ENCODE data around the gene SIAE.

The SIAE gene

GRCh38 chr11:124673333-124674167 lies at the start of gene SIAE, which contains the start of gene SPA17:
SIAE (minus strand) TSS chr11:124673739; CDS start chr11:124673708, 31 bp downstream.
SPA17 (plus strand) TSS chr11:124673904; CDS start chr11:124675265, 1,361 bp downstream.
- DNase-seq (ENCODE audit: low read depth) = peak; percentile 95

DNA sequence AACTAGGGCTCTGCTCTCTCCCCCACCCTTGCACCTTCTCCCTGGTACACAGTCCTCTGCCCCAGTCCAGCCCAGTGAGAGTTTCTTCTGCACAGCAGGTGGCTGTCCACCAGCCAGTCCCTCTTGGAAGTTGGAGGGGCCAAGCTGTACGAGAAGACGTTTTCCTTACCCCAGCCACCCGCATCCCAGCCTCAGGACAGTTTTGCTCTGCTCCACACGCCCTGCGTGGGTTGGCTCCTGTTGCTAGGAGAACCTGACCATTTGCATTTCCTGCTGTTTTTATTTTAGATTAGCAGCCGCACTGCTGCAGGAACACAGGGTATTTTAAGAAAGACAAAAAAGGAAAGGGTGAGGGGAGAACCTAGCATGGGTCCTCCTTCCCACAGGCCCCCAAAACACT lies 48.6 kb upstream of the SIAE start:
- DNase-seq (ENCODE audit: low read depth) = no peak

- no peak for DNase-seq (ENCODE audit: low read depth)
These were observed 46.0 kb upstream of the SIAE start for GRCh38 chr11:124719534-124719933.

- no peak for DNase-seq (ENCODE audit: low read depth)
These were observed 45.3 kb upstream of the SIAE start for GRCh38 chr11:124718801-124719200.

- peak; percentile 28 for DNase-seq (ENCODE audit: low read depth)
These were observed 44.5 kb upstream of the SIAE start for GRCh38 chr11:124717786-124718651.

GRCh38 chr11:124717421-124717785 lies 43.9 kb upstream of the SIAE start:
- DNase-seq (ENCODE audit: low read depth) = no peak

DNA sequence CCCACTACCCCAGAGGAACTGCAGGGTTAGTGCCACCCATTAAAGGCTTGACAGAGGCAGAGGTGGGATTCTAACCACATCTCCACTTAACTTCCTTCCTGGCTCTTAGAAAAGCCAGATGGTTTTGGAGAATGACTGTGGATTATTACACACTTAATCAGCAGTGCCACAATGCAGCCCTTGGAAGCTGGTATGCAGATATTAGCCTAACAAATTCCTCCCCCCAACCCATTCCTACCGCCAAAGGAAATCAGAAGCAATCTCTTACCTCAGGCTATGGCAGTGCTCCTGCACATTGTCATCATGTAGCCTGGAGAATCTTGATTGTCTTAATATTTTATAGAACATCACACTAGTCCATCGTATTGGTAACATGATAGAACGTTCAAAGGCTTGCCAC lies 43.1 kb upstream of the SIAE start:
- DNase-seq (ENCODE audit: low read depth) = no peak

DNA sequence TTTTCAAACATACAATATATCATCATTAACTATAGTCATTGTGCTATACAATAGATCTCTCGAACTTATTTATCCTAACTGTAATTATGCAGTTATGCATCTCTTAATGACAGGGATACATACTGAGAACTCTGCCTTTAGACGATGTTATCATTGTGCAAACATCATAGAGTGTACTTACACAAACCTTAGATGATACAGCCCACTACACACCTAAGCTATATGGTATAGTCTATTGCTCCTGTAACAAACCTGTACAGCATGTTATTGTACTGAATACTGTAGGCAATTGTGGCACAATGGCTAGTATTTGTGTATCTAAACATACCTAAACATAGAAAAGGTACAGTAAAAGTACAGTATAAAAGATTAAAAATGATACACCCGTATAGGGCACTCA lies 38.9 kb upstream of the SIAE start:
- no peak for DNase-seq (ENCODE audit: low read depth)

- no peak for DNase-seq (ENCODE audit: low read depth)
These were observed 34.3 kb upstream of the SIAE start for GRCh38 chr11:124707829-124708228.

DNA sequence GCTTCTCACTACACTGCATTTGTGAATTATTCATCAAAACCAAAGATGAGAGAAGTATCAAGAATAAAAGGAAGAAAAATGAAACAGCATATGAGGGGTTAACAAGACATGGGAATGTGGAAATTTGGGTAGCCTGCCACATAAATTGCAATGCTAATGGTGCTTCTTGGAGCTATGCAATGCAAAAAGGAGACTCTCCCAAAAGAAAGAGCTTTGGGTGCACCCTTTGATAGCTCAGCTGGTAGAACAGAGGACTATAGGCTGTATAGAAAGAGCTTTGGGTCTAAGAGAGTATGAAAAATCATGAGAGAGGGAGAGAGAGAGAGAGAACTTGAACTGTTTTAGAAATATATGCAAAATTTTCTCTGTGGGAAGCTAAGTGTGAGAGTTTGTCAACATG lies 26.5 kb upstream of the SIAE start:
- DNase-seq (ENCODE audit: low read depth) = no peak

DNA sequence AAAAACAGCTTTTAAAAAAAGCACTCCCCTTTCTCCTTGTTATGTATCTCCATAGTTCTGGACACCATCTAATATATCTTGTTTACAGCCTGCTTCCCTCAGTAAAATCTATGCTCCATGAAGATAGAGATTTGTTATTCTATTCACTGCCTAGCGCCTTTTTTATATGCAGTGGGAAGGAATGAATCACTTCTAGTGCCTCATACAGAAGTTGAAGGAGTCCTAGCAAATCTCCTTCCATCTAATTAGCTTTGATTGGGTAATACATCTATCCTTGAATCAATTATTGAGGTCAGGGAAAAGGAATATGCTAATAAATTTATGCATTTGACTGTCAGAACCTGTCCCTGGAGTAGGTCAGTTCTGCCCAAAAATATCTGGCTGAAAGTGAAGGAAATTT lies 26.0 kb upstream of the SIAE start:
- no peak for DNase-seq (ENCODE audit: low read depth)

DNA sequence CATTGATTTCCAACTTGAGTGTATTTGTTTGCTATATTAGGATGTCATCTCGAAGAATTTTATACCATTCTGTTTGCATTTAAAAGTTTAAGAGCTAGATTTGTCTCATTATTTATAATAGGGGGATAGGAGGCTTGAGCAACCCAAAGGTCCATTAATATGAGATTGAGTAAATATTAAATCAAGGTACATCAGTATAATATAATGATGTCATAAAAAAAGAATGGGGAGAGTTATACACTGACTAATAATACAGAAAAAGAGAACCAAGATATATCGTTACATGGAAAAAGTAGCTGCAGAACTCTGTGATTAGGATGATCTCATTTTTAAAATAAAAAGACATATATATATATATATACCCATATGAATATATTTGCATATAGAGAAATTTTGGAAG lies 19.6 kb upstream of the SIAE start:
- DNase-seq (ENCODE audit: low read depth) = no peak

GRCh38 chr11:124682443-124682842 lies 8.9 kb upstream of the SIAE start:
- no peak for DNase-seq (ENCODE audit: low read depth)

DNA sequence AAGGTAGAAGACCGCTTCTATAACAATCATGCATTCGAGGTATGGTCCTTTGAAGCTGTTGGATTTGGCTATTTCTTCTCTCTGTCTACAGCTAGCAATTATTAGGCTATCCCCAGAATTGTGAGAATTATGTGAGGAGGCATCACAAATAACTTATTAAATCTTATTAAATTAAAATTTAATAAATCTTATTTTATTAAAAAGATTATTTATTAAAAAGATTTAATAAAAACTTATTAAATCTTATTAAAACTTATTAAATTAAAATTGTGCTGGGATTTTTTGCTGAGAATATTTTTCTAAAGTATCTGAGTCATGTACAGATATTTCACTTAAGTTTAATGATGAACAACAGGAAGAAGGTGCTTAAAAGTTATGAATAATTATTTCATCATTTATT lies 7.9 kb upstream of the SIAE start:
- no peak for DNase-seq (ENCODE audit: low read depth)

- no peak for DNase-seq (ENCODE audit: low read depth)
These were observed 4.9 kb upstream of the SIAE start for GRCh38 chr11:124678416-124678815.

DNA sequence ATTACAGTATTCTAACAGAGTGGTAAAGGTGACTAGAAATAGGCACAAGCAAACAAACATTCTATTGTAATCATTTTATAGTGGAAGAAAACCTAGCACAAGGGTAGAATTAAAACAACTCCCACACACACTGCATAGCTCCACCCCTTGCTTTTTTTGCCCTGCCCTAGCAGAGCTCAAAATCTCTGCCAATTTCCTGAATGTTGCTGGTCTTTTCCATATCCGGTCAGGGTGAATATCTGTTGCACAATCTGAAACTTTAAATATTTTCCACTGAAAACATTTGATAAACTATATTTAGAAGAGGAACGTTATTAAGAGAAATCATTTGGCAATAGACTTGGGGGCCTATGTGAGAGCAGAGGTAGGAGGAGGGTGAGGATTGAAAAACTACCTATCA lies 2.8 kb upstream of the SIAE start:
- peak; percentile 39 for DNase-seq (ENCODE audit: low read depth)

GRCh38 chr11:124674571-124674970 lies 1.0 kb upstream of the SIAE start:
- no peak for DNase-seq (ENCODE audit: low read depth)

DNA sequence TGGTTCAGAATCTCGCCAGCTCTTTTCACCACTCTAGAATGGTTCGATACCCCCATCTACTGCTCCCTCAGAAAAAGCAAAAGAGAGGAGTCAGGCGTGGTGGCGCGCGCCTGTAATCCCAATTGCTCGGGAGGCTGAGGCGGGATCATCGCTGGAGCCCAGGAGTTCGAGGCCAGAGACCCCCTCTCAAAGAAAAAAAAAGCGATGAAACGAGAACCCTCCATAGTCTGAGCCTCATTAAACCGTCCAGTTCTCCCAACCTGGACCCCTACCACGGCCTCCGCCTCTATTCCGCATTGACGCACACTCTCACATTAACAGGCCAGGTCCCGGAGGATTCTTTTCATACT lies 604 bp upstream of the SIAE start:
- no peak for DNase-seq (ENCODE audit: low read depth)

GRCh38 chr11:124672536-124673215 lies 863 bp downstream of the SIAE start:
- no peak for DNase-seq (ENCODE audit: low read depth)

DNA sequence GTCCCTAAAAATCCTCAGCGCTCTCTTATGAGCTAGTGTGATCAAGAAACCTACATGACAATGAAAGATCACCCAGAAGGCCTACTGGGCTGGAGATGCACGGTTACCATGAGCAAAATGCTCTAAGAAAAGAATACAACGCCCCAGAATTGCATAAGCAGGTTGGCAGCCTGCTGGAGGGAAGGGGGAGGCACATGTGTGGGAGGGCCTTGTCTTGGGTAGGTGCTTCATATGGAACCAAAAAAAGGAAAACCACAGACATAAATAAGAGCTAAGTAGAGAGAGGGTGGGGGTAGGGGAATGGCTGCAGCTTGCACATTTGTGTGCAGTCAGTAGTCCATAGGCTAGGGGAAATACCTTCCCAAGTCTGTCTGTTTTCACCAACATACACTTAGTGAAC lies 2.8 kb downstream of the SIAE start:
- DNase-seq (ENCODE audit: low read depth) = peak; percentile 73

DNA sequence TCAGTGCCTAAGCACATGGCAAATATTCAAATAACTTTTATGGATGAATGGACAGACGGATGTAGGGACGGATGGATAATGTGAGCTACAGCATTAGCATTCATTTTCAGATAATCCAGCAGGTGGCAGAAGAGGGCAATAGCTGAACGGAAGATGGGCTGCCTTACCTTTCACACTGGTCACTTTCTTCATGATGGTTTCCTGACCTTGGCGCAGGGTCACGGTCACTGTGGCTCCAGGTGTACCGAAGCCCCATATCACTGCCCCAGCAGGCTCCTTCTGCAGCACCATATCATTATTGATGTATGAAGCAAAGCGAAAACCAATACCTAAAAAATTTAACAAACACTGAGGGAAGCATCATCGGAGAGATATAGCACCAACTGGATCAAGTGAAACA lies 4.3 kb downstream of the SIAE start:
- DNase-seq (ENCODE audit: low read depth) = peak; percentile 37

DNA sequence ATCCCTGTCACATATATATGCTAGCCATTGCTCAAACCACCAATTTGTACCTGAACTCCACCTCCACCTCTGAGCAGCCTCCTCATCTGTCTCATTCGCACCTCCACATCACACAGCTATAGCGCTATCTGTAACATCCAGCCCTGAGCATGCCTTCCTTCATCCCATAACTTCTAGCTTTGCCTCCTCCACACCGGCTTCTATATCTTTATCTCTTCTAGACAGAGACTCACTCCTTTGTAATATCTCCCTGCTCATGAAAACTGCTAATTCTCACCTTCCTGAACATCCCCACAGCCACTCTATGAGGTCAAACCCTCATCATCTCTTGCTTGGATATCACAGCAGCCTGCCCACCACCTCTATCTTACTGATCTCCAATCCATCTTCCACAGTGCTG lies 5.9 kb downstream of the SIAE start:
- no peak for DNase-seq (ENCODE audit: low read depth)

GRCh38 chr11:124663861-124664260 lies 9.7 kb downstream of the SIAE start:
- peak; percentile 7 for DNase-seq (ENCODE audit: low read depth)
